OCI-LY7 (cell line): ENCODE measurements around the gene COQ8B. TPM values are rescaled to one million over a fixed set of nuclear protein-coding genes. Genes with fewer than 3 reads are reported as not detected.
A peak's percentile ranks its signal among the peaks of the same experiment; 100 is the strongest.

Experiments used
- BruUV-seq: library from RNA; stranded (reverse); fragments of 400-500 nt; replicated peaks from 2 replicates; lab custom pipeline; 2021; lab: Mats Ljungman, UMichigan
- CTCF ChIA-PET: fragments of 300-600 bp; sonication (Branson Sonifier 250); formaldehyde crosslinking; loops from one replicate; lab custom pipeline; 2022; ENCODE audit warnings: antibody characterized with exemption; ENCODE audit not compliant: unreplicated experiment; lab: Charles Lee
- POLR2A ChIA-PET: fragments of 300-600 bp; sonication (Branson Sonifier 250); formaldehyde crosslinking; loops from one replicate; lab custom pipeline; 2022; ENCODE audit warnings: antibody characterized with exemption; lab: Charles Lee
- DNase-seq: peaks from one replicate; pipeline ENCODE4 v3.0.0-alpha.2; 2015; ENCODE audit warnings: low spot score
- H2AFZ ChIP-seq: fragments of 200-600 bp; sonication (generic), shearing (Covaris generic); 2 replicates; pipeline ENCODE4 v1.6.1; 2014; ENCODE audit warnings: mild to moderate bottlenecking, antibody characterized with exemption, low read length, moderate library complexity
- H3K27ac ChIP-seq: fragments of 200-600 bp; sonication (generic); 2 replicates; pipeline ENCODE4 v1.5.1; 2014; ENCODE audit warnings: mixed run types, low read depth, mild to moderate bottlenecking, moderate library complexity, low read length, inconsistent platforms; ENCODE audit not compliant: poor library complexity, severe bottlenecking
- H3K36me3 ChIP-seq: fragments of 200-600 bp; sonication (generic); 2 replicates; pipeline ENCODE4 v1.6.1; 2014; ENCODE audit warnings: mild to moderate bottlenecking, antibody characterized with exemption, low read length, moderate library complexity, mixed read lengths; ENCODE audit not compliant: insufficient read depth
- H3K4me1 ChIP-seq: fragments of 200-600 bp; sonication (generic); 2 replicates; pipeline ENCODE4 v1.5.1; 2014; ENCODE audit warnings: mild to moderate bottlenecking, low read length; ENCODE audit not compliant: insufficient read depth, poor library complexity, severe bottlenecking
- H3K4me2 ChIP-seq: fragments of 200-600 bp; sonication (generic); 2 replicates; pipeline ENCODE4 v1.6.1; 2014; ENCODE audit warnings: mild to moderate bottlenecking, low read length
- H3K4me3 ChIP-seq: fragments of 200-600 bp; sonication (generic); 2 replicates; pipeline ENCODE4 v1.5.1; 2014; ENCODE audit warnings: mild to moderate bottlenecking, low read depth, low read length; ENCODE audit not compliant: poor library complexity, severe bottlenecking
- H3K79me2 ChIP-seq: fragments of 200-600 bp; sonication (generic); 2 replicates; pipeline ENCODE4 v1.6.1; 2016; ENCODE audit warnings: low read depth, mild to moderate bottlenecking, low read length, moderate library complexity, mixed read lengths; ENCODE audit not compliant: insufficient read depth
- H3K9me2 ChIP-seq: fragments of 200-600 bp; sonication (generic); 2 replicates; pipeline ENCODE4 v1.6.1; 2016; ENCODE audit warnings: mild to moderate bottlenecking, low read length, mixed read lengths; ENCODE audit not compliant: insufficient read depth
- H3K9me3 ChIP-seq: fragments of 200-600 bp; sonication (generic); 2 replicates; pipeline ENCODE4 v1.6.1; 2014; ENCODE audit warnings: mild to moderate bottlenecking, mixed run types, low read length, mixed read lengths
- H4K20me1 ChIP-seq: fragments of 200-600 bp; sonication (generic); 2 replicates; pipeline ENCODE4 v1.6.1; 2014; ENCODE audit warnings: mild to moderate bottlenecking, antibody characterized with exemption, low read length, moderate library complexity, mixed read lengths; ENCODE audit not compliant: insufficient read depth
- CTCF ChIP-seq: fragments of 200-600 bp; sonication (generic); conservative IDR thresholded peaks from 2 replicates; pipeline ENCODE4 v1.5.1; 2014; ENCODE audit warnings: mild to moderate bottlenecking, antibody characterized with exemption, low read length, moderate library complexity, mixed read lengths
- EZH2phosphoT487 ChIP-seq: fragments of 200-600 bp; sonication (generic); IDR thresholded peaks from 2 replicates; pipeline ENCODE4 v1.6.1; 2018; ENCODE audit warnings: low read depth, borderline replicate concordance, mild to moderate bottlenecking, mixed run types, antibody characterized with exemption, low read length, moderate library complexity, mixed read lengths
- intact Hi-C: fragments of 100-400 bp; cut with micrococcal nuclease; formaldehyde crosslinking; loops from one replicate; pipeline ENCODE4 v1.10.0; 2022; ENCODE audit not compliant: unreplicated experiment
- total RNA-seq, 2 experiments: library from RNA; depleted of rRNA in 1 of 2; stranded (reverse); fragments of >200 nt in 1 of 2; shearing (Covaris generic) in 1 of 2; gene quantifications; 2 replicates each; pipeline ENCODE4 v1.2.3, GENCODE V29; 2014 to 2022

Gene COQ8B
- total RNA-seq, 2 experiments from 2014 or later: 34.6 to 34.9 TPM

DNA sequence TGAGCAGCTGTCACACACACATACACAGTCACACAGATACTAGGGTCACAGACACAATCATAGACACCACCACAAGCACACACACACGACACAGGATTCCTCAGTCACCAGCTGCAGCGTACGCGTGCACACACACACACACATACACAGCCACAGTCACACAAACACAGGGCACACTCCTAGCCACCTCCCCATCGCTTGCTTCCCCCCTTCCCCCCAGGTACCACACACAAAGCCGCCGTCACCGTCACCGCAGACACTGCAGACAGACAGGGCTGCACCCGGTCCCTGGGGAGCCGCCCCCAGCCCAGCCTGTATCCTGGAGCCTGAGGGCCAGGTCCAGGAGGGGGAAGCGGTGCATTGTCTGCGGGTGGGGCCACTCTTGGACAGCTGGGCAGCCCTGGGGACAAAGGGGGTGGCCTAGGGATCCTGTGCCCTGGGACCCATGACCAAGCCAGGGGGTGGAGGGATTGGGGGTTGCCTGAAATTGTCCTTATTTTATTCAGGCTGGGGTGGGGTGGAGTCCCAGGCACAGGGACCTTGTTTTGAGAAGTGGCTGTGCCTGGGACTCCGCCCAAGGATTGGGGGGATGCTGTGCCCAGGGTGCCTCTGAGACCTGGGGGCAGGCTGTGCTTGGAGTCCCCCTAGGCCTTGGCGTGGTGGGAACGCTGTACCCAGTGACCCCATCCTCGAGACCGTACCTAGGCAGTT, 27.2 kb downstream of the COQ8B start:
- DNase-seq: no peak
- peak overlapping the region; percentile 74 for H3K4me2 ChIP-seq
- TF ChIP-seq EZH2phosphoT487 (no peak), CTCF (no peak)
- no peak overlapping the region for H3K27ac ChIP-seq
- no peak overlapping the region for H2AFZ ChIP-seq
- no peaks in the 10 kb centered on the region for H3K9me3 ChIP-seq
- intact Hi-C loops: no loop called here
- CTCF ChIA-PET: no interaction called here
- peak overlapping the region; percentile 66 for H3K4me3 ChIP-seq
- H3K79me2 ChIP-seq: no peaks in the 10 kb centered on the region
- no peaks in the 10 kb centered on the region for H3K36me3 ChIP-seq
- peaks cover 17% of the 10 kb centered on the region for H3K4me1 ChIP-seq
- POLR2A ChIA-PET: no interaction called here
- no peaks in the 10 kb centered on the region for H3K9me2 ChIP-seq
- no TSS peak for BruUV-seq
- no peaks in the 10 kb centered on the region for H4K20me1 ChIP-seq

- H3K9me3 ChIP-seq: no peaks in the 10 kb centered on the region
- H3K79me2 ChIP-seq: no peaks in the 10 kb centered on the region
- no peak for TF ChIP-seq CTCF
- TF ChIP-seq EZH2phosphoT487: no peak
- no TSS peak for BruUV-seq
- ChIA-PET POLR2A (no interaction called here), CTCF (no interaction called here)
- H3K9me2 ChIP-seq: no peaks in the 10 kb centered on the region
- H4K20me1 ChIP-seq: no peaks in the 10 kb centered on the region
- peak overlapping the region; percentile 74; the same call in 1 of the 2 replicates for H3K4me2 ChIP-seq
- H2AFZ ChIP-seq: no peak overlapping the region
- intact Hi-C loops: no loop called here
- H3K4me1 ChIP-seq: peaks cover 17% of the 10 kb centered on the region
- H3K36me3 ChIP-seq: no peaks in the 10 kb centered on the region
- no peak for DNase-seq
- H3K27ac ChIP-seq: no peak overlapping the region
- H3K4me3 ChIP-seq: no peak overlapping the region
These were observed 27.7 kb downstream of the COQ8B start for GRCh38 chr19:40688987-40689338.

- BruUV-seq: TSS peak; percentile 56
- Histone ChIP-seq H3K9me2 (no peaks in the 10 kb centered on the region), H3K4me2 (no peak overlapping the region), H3K27ac (no peak overlapping the region), H3K9me3 (no peaks in the 10 kb centered on the region), H2AFZ (no peak overlapping the region), H3K79me2 (no peaks in the 10 kb centered on the region), H3K4me3 (no peak overlapping the region), H4K20me1 (no peaks in the 10 kb centered on the region), H3K36me3 (no peaks in the 10 kb centered on the region), H3K4me1 (peaks cover 17% of the 10 kb centered on the region)
- intact Hi-C loops: no loop called here
- CTCF ChIA-PET: no interaction called here
- DNase-seq: no peak
- POLR2A ChIA-PET: interaction anchor here (0.5 kb wide), 1 partner anchor 1247 kb away, joined by 3 read pairs; no protein-coding TSS in a partner anchor
- no peak for TF ChIP-seq EZH2phosphoT487
- no peak for TF ChIP-seq CTCF
These were observed 28.4 kb downstream of the COQ8B start for GRCh38 chr19:40688309-40688708.
